ENCODE measurements around the gene ARHGAP6.

The ARHGAP6 gene

GRCh38 chrX:11480626-11481025 lies 185.1 kb downstream of the ARHGAP6 start:
- TF ChIP-seq, protein P1, sequence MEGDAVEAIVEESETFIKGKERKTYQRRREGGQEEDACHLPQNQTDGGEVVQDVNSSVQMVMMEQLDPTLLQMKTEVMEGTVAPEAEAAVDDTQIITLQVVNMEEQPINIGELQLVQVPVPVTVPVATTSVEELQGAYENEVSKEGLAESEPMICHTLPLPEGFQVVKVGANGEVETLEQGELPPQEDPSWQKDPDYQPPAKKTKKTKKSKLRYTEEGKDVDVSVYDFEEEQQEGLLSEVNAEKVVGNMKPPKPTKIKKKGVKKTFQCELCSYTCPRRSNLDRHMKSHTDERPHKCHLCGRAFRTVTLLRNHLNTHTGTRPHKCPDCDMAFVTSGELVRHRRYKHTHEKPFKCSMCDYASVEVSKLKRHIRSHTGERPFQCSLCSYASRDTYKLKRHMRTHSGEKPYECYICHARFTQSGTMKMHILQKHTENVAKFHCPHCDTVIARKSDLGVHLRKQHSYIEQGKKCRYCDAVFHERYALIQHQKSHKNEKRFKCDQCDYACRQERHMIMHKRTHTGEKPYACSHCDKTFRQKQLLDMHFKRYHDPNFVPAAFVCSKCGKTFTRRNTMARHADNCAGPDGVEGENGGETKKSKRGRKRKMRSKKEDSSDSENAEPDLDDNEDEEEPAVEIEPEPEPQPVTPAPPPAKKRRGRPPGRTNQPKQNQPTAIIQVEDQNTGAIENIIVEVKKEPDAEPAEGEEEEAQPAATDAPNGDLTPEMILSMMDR (IDR thresholded peaks at IDR 0.05; ENCODE audit: poor library complexity, severe bottlenecking): no peak
- no peaks in the 10 kb centered on the region for H3K27me3 ChIP-seq (ENCODE audit: insufficient read depth, poor library complexity, severe bottlenecking)
- H3K27ac ChIP-seq (ENCODE audit: poor library complexity, severe bottlenecking): no peak overlapping the region
- H3K9me3 ChIP-seq (ENCODE audit: severe bottlenecking): no peaks in the 10 kb centered on the region
- no peaks in the 10 kb centered on the region for H3K36me3 ChIP-seq (ENCODE audit: low read depth)
- DNase-seq (ENCODE audit: low spot score) (no peak), ATAC-seq (ENCODE audit: low read depth) (no peak)
- H3K4me3 ChIP-seq (ENCODE audit: severe bottlenecking): no peak overlapping the region
- H3K4me1 ChIP-seq (ENCODE audit: insufficient read depth, poor library complexity, severe bottlenecking): no peaks in the 10 kb centered on the region

GRCh38 chrX:11478911-11479310 lies 186.8 kb downstream of the ARHGAP6 start:
- DNase-seq (ENCODE audit: low spot score): no peak

GRCh38 chrX:11478026-11478425 lies 187.7 kb downstream of the ARHGAP6 start:
- no peaks in the 10 kb centered on the region for H3K9me3 ChIP-seq (ENCODE audit: severe bottlenecking)
- TF ChIP-seq, protein P1 (IDR thresholded peaks at IDR 0.05; ENCODE audit: poor library complexity, severe bottlenecking): no peak
- H3K27ac ChIP-seq (ENCODE audit: poor library complexity, severe bottlenecking): no peak overlapping the region
- DNase-seq (ENCODE audit: low spot score) (no peak), ATAC-seq (ENCODE audit: low read depth) (no peak)
- H3K36me3 ChIP-seq (ENCODE audit: low read depth): no peaks in the 10 kb centered on the region
- no peaks in the 10 kb centered on the region for H3K4me1 ChIP-seq (ENCODE audit: insufficient read depth, poor library complexity, severe bottlenecking)
- H3K27me3 ChIP-seq (ENCODE audit: insufficient read depth, poor library complexity, severe bottlenecking): no peaks in the 10 kb centered on the region
- H3K4me3 ChIP-seq (ENCODE audit: severe bottlenecking): no peak overlapping the region

More at GRCh38 chrX:11478911-11479310, 186.8 kb downstream of the ARHGAP6 start:
- H3K4me1 ChIP-seq (ENCODE audit: insufficient read depth, poor library complexity, severe bottlenecking): no peaks in the 10 kb centered on the region
- no peaks in the 10 kb centered on the region for H3K9me3 ChIP-seq (ENCODE audit: severe bottlenecking)
- TF ChIP-seq, protein P1 (IDR thresholded peaks at IDR 0.05; ENCODE audit: poor library complexity, severe bottlenecking): no peak
- ATAC-seq (ENCODE audit: low read depth): no peak
- no peaks in the 10 kb centered on the region for H3K27me3 ChIP-seq (ENCODE audit: insufficient read depth, poor library complexity, severe bottlenecking)
- no peak overlapping the region for H3K27ac ChIP-seq (ENCODE audit: poor library complexity, severe bottlenecking)
- no peak overlapping the region for H3K4me3 ChIP-seq (ENCODE audit: severe bottlenecking)
- no peaks in the 10 kb centered on the region for H3K36me3 ChIP-seq (ENCODE audit: low read depth)

DNA sequence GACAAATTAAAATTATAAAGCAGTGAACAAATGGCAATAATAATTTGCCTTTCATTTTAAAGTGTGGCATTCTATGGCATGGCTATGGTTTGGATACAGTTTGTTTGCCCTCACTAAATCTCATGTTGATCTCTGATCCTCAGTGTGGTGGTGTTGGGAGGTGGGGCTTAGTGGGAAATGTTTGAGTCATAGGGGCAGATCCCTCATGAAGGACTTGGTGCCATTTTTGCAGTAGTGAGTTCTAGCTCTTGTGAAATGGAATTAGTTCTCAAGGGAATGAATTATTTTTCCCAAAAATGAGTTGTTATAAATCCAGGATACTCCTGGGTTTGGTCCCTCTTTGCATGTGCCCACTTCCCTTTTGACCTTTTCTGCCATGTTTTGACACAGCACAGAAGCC lies 191.1 kb downstream of the ARHGAP6 start:
- no peak overlapping the region for H3K4me3 ChIP-seq (ENCODE audit: severe bottlenecking)
- ATAC-seq (ENCODE audit: low read depth): no peak
- H3K27ac ChIP-seq (ENCODE audit: poor library complexity, severe bottlenecking): no peak overlapping the region
- no peaks in the 10 kb centered on the region for H3K9me3 ChIP-seq (ENCODE audit: severe bottlenecking)
- DNase-seq (ENCODE audit: low spot score): no peak
- no peaks in the 10 kb centered on the region for H3K36me3 ChIP-seq (ENCODE audit: low read depth)
- H3K27me3 ChIP-seq (ENCODE audit: insufficient read depth, poor library complexity, severe bottlenecking): no peaks in the 10 kb centered on the region
- TF ChIP-seq, protein P1 (IDR thresholded peaks at IDR 0.05; ENCODE audit: poor library complexity, severe bottlenecking): no peak
- no peaks in the 10 kb centered on the region for H3K4me1 ChIP-seq (ENCODE audit: insufficient read depth, poor library complexity, severe bottlenecking)

- Histone ChIP-seq H3K27me3 (ENCODE audit: insufficient read depth, poor library complexity, severe bottlenecking) (no peaks in the 10 kb centered on the region), H3K27ac (ENCODE audit: poor library complexity, severe bottlenecking) (no peak overlapping the region), H3K9me3 (ENCODE audit: severe bottlenecking) (no peaks in the 10 kb centered on the region), H3K4me3 (ENCODE audit: severe bottlenecking) (no peak overlapping the region), H3K4me1 (ENCODE audit: insufficient read depth, poor library complexity, severe bottlenecking) (no peaks in the 10 kb centered on the region), H3K36me3 (ENCODE audit: low read depth) (no peaks in the 10 kb centered on the region)
- TF ChIP-seq, protein P1 (IDR thresholded peaks at IDR 0.05; ENCODE audit: poor library complexity, severe bottlenecking): no peak
- ATAC-seq (ENCODE audit: low read depth) (no peak), DNase-seq (ENCODE audit: low spot score) (no peak)
Measured at GRCh38 chrX:11474021-11474420, 191.7 kb downstream of the ARHGAP6 start.
